Neural cell (in vitro differentiated cells): ENCODE data around the gene ELK4. TPM values are rescaled to one million over a fixed set of nuclear protein-coding genes. Genes with fewer than 3 reads are reported as not detected.

Source experiments
- H2AFZ ChIP-seq: fragments of 200-600, 300-800 bp; sonication (generic), shearing (Covaris generic); 2 replicates; pipeline ENCODE4 v1.6.0; 2014; ENCODE audit warnings: low read depth, mild to moderate bottlenecking, antibody characterized with exemption, low read length, moderate library complexity
- H3F3A ChIP-seq: fragments of 200-600 bp; shearing (Covaris generic); 2 replicates; pipeline ENCODE4 v1.6.1; 2016; ENCODE audit warnings: mild to moderate bottlenecking, moderate library complexity, mixed read lengths, antibody characterized with exemption, low read length; ENCODE audit not compliant: insufficient read depth, poor library complexity, severe bottlenecking
- H3K27ac ChIP-seq: fragments of 200-600, 300-800 bp; sonication (generic), shearing (Covaris generic); 2 replicates; pipeline ENCODE4 v1.5.1; 2014; ENCODE audit warnings: mild to moderate bottlenecking, low read length, moderate library complexity
- H3K27me3 ChIP-seq: fragments of 300-800, 200-600 bp; sonication (generic), shearing (Covaris generic); 2 replicates; pipeline ENCODE4 v1.6.0; 2014; ENCODE audit warnings: mild to moderate bottlenecking, low read depth, low read length, moderate library complexity; ENCODE audit not compliant: insufficient read depth
- H3K36me3 ChIP-seq: fragments of 300-800, 200-600 bp; sonication (generic), shearing (Covaris generic); 2 replicates; pipeline ENCODE4 v1.5.1; 2014; ENCODE audit warnings: mild to moderate bottlenecking, antibody characterized with exemption, low read length, moderate library complexity; ENCODE audit not compliant: insufficient read depth
- H3K4me2 ChIP-seq: fragments of 300-800, 200-600 bp; sonication (generic), shearing (Covaris generic); 2 replicates; pipeline ENCODE4 v1.6.0; 2014; ENCODE audit warnings: mild to moderate bottlenecking, low read length
- H3K4me3 ChIP-seq: fragments of 300-800, 200-600 bp; sonication (generic), shearing (Covaris generic); 2 replicates; pipeline ENCODE4 v1.5.1; 2014; ENCODE audit warnings: mild to moderate bottlenecking, low read length, moderate library complexity
- H3K79me2 ChIP-seq: fragments of 200-600 bp; shearing (Covaris generic); replicated peaks from 2 replicates; pipeline ENCODE4 v1.6.0; 2014; ENCODE audit warnings: mild to moderate bottlenecking, low read length, moderate library complexity; ENCODE audit not compliant: insufficient read depth
- H3K9ac ChIP-seq: fragments of 300-800, 200-600 bp; sonication (generic), shearing (Covaris generic); 2 replicates; pipeline ENCODE4 v1.6.1; 2016; ENCODE audit warnings: mild to moderate bottlenecking, low read length, mixed read lengths
- H3K9me2 ChIP-seq: fragments of 200-600 bp; shearing (Covaris generic); 2 replicates; pipeline ENCODE4 v1.6.1; 2016; ENCODE audit warnings: mild to moderate bottlenecking, low read length, mixed read lengths; ENCODE audit not compliant: insufficient read depth
- H3K9me3 ChIP-seq: fragments of 200-600, 300-800 bp; sonication (generic), shearing (Covaris generic); 2 replicates; pipeline ENCODE4 v1.6.1; 2016; ENCODE audit warnings: mild to moderate bottlenecking, mixed run types, low read length, moderate library complexity, mixed read lengths
- H4K20me1 ChIP-seq: fragments of 200-600 bp; shearing (Covaris generic); 2 replicates; pipeline ENCODE4 v1.6.1; 2016; ENCODE audit warnings: mild to moderate bottlenecking, mixed run types; ENCODE audit not compliant: insufficient read depth
- EP300 ChIP-seq: fragments of 450-650 bp; conservative IDR thresholded peaks from 2 replicates; pipeline ENCODE4 v1.6.1; 2014; ENCODE audit warnings: antibody characterized with exemption, mild to moderate bottlenecking, moderate library complexity; ENCODE audit not compliant: poor library complexity, severe bottlenecking
- EZH2 ChIP-seq: fragments of 200-600, 300-800 bp; shearing (Covaris generic), sonication (generic); IDR thresholded peaks from 2 replicates; pipeline ENCODE4 v1.6.1; 2014; ENCODE audit warnings: antibody characterized with exemption, low read length, borderline replicate concordance, mild to moderate bottlenecking; ENCODE audit not compliant: insufficient read depth, poor library complexity, severe bottlenecking
- MXI1 ChIP-seq: fragments of 450-650 bp; conservative IDR thresholded peaks from 2 replicates; pipeline ENCODE4 v1.6.1; 2014; ENCODE audit warnings: antibody characterized with exemption, mild to moderate bottlenecking; ENCODE audit not compliant: poor library complexity, severe bottlenecking
- POLR2AphosphoS5 ChIP-seq: IDR thresholded peaks from 2 replicates; pipeline ENCODE4 v1.6.1; 2012
- RAD21 ChIP-seq: fragments of 450-650 bp; conservative IDR thresholded peaks from 2 replicates; pipeline ENCODE4 v1.6.1; 2014; ENCODE audit warnings: antibody characterized with exemption, mild to moderate bottlenecking, moderate library complexity
- SMC3 ChIP-seq: fragments of 450-650 bp; conservative IDR thresholded peaks from 2 replicates; pipeline ENCODE4 v1.6.1; 2014; ENCODE audit warnings: antibody characterized with exemption, mild to moderate bottlenecking, moderate library complexity; ENCODE audit not compliant: poor library complexity
- TAF1 ChIP-seq: IDR thresholded peaks from 2 replicates; pipeline ENCODE4 v1.6.1; 2012; ENCODE audit warnings: low read depth
- polyA plus RNA-seq: library from polyadenylated mRNA; depleted of rRNA; stranded (reverse); fragments of >200 nt; gene quantifications from 2 replicates; pipeline ENCODE4 v1.2.3, GENCODE V29; 2014
- TF ChIP-seq, protein P1 (sequence below): fragments of 450-650 bp; IDR thresholded peaks from 2 replicates; pipeline ENCODE4 v1.5.1; 2014; ENCODE audit warnings: antibody characterized with exemption, mild to moderate bottlenecking, moderate library complexity; ENCODE audit not compliant: poor library complexity, severe bottlenecking
- TF ChIP-seq, protein P2 (sequence below): IDR thresholded peaks from 2 replicates; pipeline ENCODE4 v1.6.1; 2012; ENCODE audit warnings: borderline replicate concordance

Gene ELK4
- polyA plus RNA-seq, 1 donor from 2014 or later = 10.0 TPM

DNA sequence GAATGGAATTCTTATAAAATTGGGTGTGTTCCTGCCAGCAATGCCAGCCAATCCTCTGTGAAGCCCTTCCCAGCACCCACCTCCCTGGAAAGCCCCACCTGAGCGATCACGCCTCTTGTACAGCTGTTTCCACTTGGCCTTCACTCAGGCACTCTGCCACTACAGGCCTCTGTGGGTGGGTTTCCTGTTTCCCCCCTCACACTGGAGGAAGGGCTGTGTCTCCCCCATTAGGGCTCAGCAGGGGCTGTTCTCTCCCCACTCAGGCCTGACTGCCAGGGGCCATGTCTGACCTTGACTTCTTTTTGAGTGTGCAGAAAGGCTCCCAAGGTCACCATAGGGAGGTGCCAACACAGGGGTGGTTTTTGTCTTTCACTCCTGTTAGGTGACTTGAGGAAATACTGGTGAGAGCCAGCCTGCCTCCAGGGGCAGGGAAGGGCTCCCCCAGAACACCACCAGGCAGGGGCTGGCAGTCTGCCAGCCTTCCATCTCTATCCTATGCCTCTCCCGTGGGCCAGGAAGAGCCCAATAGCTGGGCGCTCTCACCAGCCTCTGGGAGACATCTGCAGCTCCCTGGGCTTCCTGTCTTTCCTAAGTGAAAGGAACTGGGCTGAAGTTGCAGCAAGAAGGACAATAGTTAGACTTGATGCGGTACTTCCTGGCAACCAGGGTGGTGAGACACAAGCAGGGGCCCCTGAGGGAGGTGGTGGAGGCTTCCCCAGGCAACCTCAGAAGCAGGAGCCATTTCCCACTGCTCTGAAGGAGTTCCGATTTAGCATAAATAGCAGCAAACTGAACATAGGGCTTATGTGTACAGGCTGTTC is 49.1 kb downstream of the ELK4 start:
- H3K79me2 ChIP-seq = no peaks in the 10 kb centered on the region
- H3K27me3 ChIP-seq = no peaks in the 10 kb centered on the region
- TF ChIP-seq, protein P1, sequence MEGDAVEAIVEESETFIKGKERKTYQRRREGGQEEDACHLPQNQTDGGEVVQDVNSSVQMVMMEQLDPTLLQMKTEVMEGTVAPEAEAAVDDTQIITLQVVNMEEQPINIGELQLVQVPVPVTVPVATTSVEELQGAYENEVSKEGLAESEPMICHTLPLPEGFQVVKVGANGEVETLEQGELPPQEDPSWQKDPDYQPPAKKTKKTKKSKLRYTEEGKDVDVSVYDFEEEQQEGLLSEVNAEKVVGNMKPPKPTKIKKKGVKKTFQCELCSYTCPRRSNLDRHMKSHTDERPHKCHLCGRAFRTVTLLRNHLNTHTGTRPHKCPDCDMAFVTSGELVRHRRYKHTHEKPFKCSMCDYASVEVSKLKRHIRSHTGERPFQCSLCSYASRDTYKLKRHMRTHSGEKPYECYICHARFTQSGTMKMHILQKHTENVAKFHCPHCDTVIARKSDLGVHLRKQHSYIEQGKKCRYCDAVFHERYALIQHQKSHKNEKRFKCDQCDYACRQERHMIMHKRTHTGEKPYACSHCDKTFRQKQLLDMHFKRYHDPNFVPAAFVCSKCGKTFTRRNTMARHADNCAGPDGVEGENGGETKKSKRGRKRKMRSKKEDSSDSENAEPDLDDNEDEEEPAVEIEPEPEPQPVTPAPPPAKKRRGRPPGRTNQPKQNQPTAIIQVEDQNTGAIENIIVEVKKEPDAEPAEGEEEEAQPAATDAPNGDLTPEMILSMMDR = no peak
- no peak for TF ChIP-seq SMC3
- no peak for TF ChIP-seq MXI1
- TF ChIP-seq, protein P2, sequence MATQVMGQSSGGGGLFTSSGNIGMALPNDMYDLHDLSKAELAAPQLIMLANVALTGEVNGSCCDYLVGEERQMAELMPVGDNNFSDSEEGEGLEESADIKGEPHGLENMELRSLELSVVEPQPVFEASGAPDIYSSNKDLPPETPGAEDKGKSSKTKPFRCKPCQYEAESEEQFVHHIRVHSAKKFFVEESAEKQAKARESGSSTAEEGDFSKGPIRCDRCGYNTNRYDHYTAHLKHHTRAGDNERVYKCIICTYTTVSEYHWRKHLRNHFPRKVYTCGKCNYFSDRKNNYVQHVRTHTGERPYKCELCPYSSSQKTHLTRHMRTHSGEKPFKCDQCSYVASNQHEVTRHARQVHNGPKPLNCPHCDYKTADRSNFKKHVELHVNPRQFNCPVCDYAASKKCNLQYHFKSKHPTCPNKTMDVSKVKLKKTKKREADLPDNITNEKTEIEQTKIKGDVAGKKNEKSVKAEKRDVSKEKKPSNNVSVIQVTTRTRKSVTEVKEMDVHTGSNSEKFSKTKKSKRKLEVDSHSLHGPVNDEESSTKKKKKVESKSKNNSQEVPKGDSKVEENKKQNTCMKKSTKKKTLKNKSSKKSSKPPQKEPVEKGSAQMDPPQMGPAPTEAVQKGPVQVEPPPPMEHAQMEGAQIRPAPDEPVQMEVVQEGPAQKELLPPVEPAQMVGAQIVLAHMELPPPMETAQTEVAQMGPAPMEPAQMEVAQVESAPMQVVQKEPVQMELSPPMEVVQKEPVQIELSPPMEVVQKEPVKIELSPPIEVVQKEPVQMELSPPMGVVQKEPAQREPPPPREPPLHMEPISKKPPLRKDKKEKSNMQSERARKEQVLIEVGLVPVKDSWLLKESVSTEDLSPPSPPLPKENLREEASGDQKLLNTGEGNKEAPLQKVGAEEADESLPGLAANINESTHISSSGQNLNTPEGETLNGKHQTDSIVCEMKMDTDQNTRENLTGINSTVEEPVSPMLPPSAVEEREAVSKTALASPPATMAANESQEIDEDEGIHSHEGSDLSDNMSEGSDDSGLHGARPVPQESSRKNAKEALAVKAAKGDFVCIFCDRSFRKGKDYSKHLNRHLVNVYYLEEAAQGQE = no peak
- no peak for TF ChIP-seq POLR2AphosphoS5
- TF ChIP-seq RAD21 = no peak
- TF ChIP-seq EP300 = no peak
- no peak for TF ChIP-seq TAF1
- no peak for TF ChIP-seq EZH2
- no peaks in the 10 kb centered on the region for H3F3A ChIP-seq
- no peak overlapping the region for H2AFZ ChIP-seq
- H3K9ac ChIP-seq = no peak overlapping the region
- no peaks in the 10 kb centered on the region for H3K9me3 ChIP-seq
- H3K4me2 ChIP-seq = no peak overlapping the region
- no peak overlapping the region for H3K27ac ChIP-seq
- H3K36me3 ChIP-seq = no peaks in the 10 kb centered on the region
- H3K4me3 ChIP-seq = no peak overlapping the region
- H4K20me1 ChIP-seq = no peaks in the 10 kb centered on the region
- H3K9me2 ChIP-seq = no peaks in the 10 kb centered on the region

- H3K27me3 ChIP-seq = no peaks in the 10 kb centered on the region
- H3K9ac ChIP-seq = no peak overlapping the region
- TF ChIP-seq POLR2AphosphoS5 (no peak), EP300 (no peak)
- H3K36me3 ChIP-seq = no peaks in the 10 kb centered on the region
- no peak overlapping the region for H2AFZ ChIP-seq
- H3K79me2 ChIP-seq = no peaks in the 10 kb centered on the region
- H3K9me2 ChIP-seq = no peaks in the 10 kb centered on the region
- H4K20me1 ChIP-seq = no peaks in the 10 kb centered on the region
- no peak overlapping the region for H3K4me3 ChIP-seq
- no peak overlapping the region for H3K27ac ChIP-seq
- H3K4me2 ChIP-seq = no peak overlapping the region
- H3K9me3 ChIP-seq = no peaks in the 10 kb centered on the region
- no peaks in the 10 kb centered on the region for H3F3A ChIP-seq
These were observed 49.8 kb downstream of the ELK4 start for GRCh38 chr1:205582046-205582445.
